Neural cell (in vitro differentiated cells): ENCODE measurements around the gene LHFPL4. TPM values are rescaled to one million over a fixed set of nuclear protein-coding genes. Genes with fewer than 3 reads are reported as not detected.
A peak's percentile ranks its signal among the peaks of the same experiment; 100 is the strongest.

Experiments
- H2AFZ ChIP-seq: fragments of 200-600, 300-800 bp; sonication (generic), shearing (Covaris generic); 2 replicates; pipeline ENCODE4 v1.6.0; 2014; ENCODE audit warnings: low read depth, mild to moderate bottlenecking, antibody characterized with exemption, low read length, moderate library complexity
- H3F3A ChIP-seq: fragments of 200-600 bp; shearing (Covaris generic); 2 replicates; pipeline ENCODE4 v1.6.1; 2016; ENCODE audit warnings: mild to moderate bottlenecking, moderate library complexity, mixed read lengths, antibody characterized with exemption, low read length; ENCODE audit not compliant: insufficient read depth, poor library complexity, severe bottlenecking
- H3K27ac ChIP-seq: fragments of 200-600, 300-800 bp; sonication (generic), shearing (Covaris generic); 2 replicates; pipeline ENCODE4 v1.5.1; 2014; ENCODE audit warnings: mild to moderate bottlenecking, low read length, moderate library complexity
- H3K27me3 ChIP-seq: fragments of 300-800, 200-600 bp; sonication (generic), shearing (Covaris generic); 2 replicates; pipeline ENCODE4 v1.6.0; 2014; ENCODE audit warnings: mild to moderate bottlenecking, low read depth, low read length, moderate library complexity; ENCODE audit not compliant: insufficient read depth
- H3K36me3 ChIP-seq: fragments of 300-800, 200-600 bp; sonication (generic), shearing (Covaris generic); 2 replicates; pipeline ENCODE4 v1.5.1; 2014; ENCODE audit warnings: mild to moderate bottlenecking, antibody characterized with exemption, low read length, moderate library complexity; ENCODE audit not compliant: insufficient read depth
- H3K4me2 ChIP-seq: fragments of 300-800, 200-600 bp; sonication (generic), shearing (Covaris generic); 2 replicates; pipeline ENCODE4 v1.6.0; 2014; ENCODE audit warnings: mild to moderate bottlenecking, low read length
- H3K4me3 ChIP-seq: fragments of 300-800, 200-600 bp; sonication (generic), shearing (Covaris generic); 2 replicates; pipeline ENCODE4 v1.5.1; 2014; ENCODE audit warnings: mild to moderate bottlenecking, low read length, moderate library complexity
- H3K79me2 ChIP-seq: fragments of 200-600 bp; shearing (Covaris generic); replicated peaks from 2 replicates; pipeline ENCODE4 v1.6.0; 2014; ENCODE audit warnings: mild to moderate bottlenecking, low read length, moderate library complexity; ENCODE audit not compliant: insufficient read depth
- H3K9ac ChIP-seq: fragments of 300-800, 200-600 bp; sonication (generic), shearing (Covaris generic); 2 replicates; pipeline ENCODE4 v1.6.1; 2016; ENCODE audit warnings: mild to moderate bottlenecking, low read length, mixed read lengths
- H3K9me2 ChIP-seq: fragments of 200-600 bp; shearing (Covaris generic); 2 replicates; pipeline ENCODE4 v1.6.1; 2016; ENCODE audit warnings: mild to moderate bottlenecking, low read length, mixed read lengths; ENCODE audit not compliant: insufficient read depth
- H3K9me3 ChIP-seq: fragments of 200-600, 300-800 bp; sonication (generic), shearing (Covaris generic); 2 replicates; pipeline ENCODE4 v1.6.1; 2016; ENCODE audit warnings: mild to moderate bottlenecking, mixed run types, low read length, moderate library complexity, mixed read lengths
- H4K20me1 ChIP-seq: fragments of 200-600 bp; shearing (Covaris generic); 2 replicates; pipeline ENCODE4 v1.6.1; 2016; ENCODE audit warnings: mild to moderate bottlenecking, mixed run types; ENCODE audit not compliant: insufficient read depth
- EP300 ChIP-seq: fragments of 450-650 bp; conservative IDR thresholded peaks from 2 replicates; pipeline ENCODE4 v1.6.1; 2014; ENCODE audit warnings: antibody characterized with exemption, mild to moderate bottlenecking, moderate library complexity; ENCODE audit not compliant: poor library complexity, severe bottlenecking
- EZH2 ChIP-seq: fragments of 200-600, 300-800 bp; shearing (Covaris generic), sonication (generic); IDR thresholded peaks from 2 replicates; pipeline ENCODE4 v1.6.1; 2014; ENCODE audit warnings: antibody characterized with exemption, low read length, borderline replicate concordance, mild to moderate bottlenecking; ENCODE audit not compliant: insufficient read depth, poor library complexity, severe bottlenecking
- MXI1 ChIP-seq: fragments of 450-650 bp; conservative IDR thresholded peaks from 2 replicates; pipeline ENCODE4 v1.6.1; 2014; ENCODE audit warnings: antibody characterized with exemption, mild to moderate bottlenecking; ENCODE audit not compliant: poor library complexity, severe bottlenecking
- POLR2AphosphoS5 ChIP-seq: IDR thresholded peaks from 2 replicates; pipeline ENCODE4 v1.6.1; 2012
- RAD21 ChIP-seq: fragments of 450-650 bp; conservative IDR thresholded peaks from 2 replicates; pipeline ENCODE4 v1.6.1; 2014; ENCODE audit warnings: antibody characterized with exemption, mild to moderate bottlenecking, moderate library complexity
- SMC3 ChIP-seq: fragments of 450-650 bp; conservative IDR thresholded peaks from 2 replicates; pipeline ENCODE4 v1.6.1; 2014; ENCODE audit warnings: antibody characterized with exemption, mild to moderate bottlenecking, moderate library complexity; ENCODE audit not compliant: poor library complexity
- TAF1 ChIP-seq: IDR thresholded peaks from 2 replicates; pipeline ENCODE4 v1.6.1; 2012; ENCODE audit warnings: low read depth
- polyA plus RNA-seq: library from polyadenylated mRNA; depleted of rRNA; stranded (reverse); fragments of >200 nt; gene quantifications from 2 replicates; pipeline ENCODE4 v1.2.3, GENCODE V29; 2014
- TF ChIP-seq, protein P1 (sequence below): fragments of 450-650 bp; IDR thresholded peaks from 2 replicates; pipeline ENCODE4 v1.5.1; 2014; ENCODE audit warnings: antibody characterized with exemption, mild to moderate bottlenecking, moderate library complexity; ENCODE audit not compliant: poor library complexity, severe bottlenecking
- TF ChIP-seq, protein P2 (sequence below): IDR thresholded peaks from 2 replicates; pipeline ENCODE4 v1.6.1; 2012; ENCODE audit warnings: borderline replicate concordance

Gene LHFPL4
- polyA plus RNA-seq, 1 donor from 2014 or later: 37.4 TPM

DNA sequence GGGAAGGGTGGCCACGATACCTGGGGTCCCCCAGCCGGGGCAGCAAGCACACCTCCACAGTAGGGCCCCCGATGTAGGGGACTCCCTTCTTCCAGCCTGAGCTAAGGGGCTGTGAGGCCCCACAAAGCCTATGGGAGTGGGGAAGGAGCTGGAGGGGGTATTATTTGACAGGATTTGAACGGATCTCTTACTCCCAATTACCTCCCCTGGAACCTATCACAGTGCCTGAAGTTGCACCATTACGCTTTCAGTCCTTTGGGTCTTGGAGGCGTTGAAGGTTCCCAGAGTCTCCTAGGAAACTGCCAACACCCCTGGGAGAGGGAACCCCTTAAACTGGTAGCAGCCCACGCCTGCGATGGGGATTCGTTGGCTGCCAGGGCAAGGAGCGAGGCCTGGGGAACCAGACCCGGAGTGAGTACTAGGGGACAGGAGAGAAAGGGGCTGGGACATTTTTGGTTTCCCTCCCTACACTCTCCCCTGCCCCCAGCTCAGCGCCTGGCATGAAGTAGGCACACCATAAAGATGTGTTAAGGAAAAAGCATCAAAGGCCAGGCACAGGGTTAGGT, 409 bp upstream of the LHFPL4 start:
- Histone ChIP-seq H3K27ac (no peak overlapping the region), H3K4me3 (peak overlapping the region; percentile 84), H3K9ac (peak overlapping the region; percentile 83), H3K36me3 (no peaks in the 10 kb centered on the region), H3K4me2 (peak overlapping the region; percentile 59), H3K9me2 (no peaks in the 10 kb centered on the region), H4K20me1 (peaks cover 4% of the 10 kb centered on the region), H3F3A (no peaks in the 10 kb centered on the region), H3K9me3 (no peaks in the 10 kb centered on the region), H3K27me3 (peaks cover 57% of the 10 kb centered on the region), H3K79me2 (no peaks in the 10 kb centered on the region), H2AFZ (peak overlapping the region; percentile 69)
- TF ChIP-seq, protein P1, sequence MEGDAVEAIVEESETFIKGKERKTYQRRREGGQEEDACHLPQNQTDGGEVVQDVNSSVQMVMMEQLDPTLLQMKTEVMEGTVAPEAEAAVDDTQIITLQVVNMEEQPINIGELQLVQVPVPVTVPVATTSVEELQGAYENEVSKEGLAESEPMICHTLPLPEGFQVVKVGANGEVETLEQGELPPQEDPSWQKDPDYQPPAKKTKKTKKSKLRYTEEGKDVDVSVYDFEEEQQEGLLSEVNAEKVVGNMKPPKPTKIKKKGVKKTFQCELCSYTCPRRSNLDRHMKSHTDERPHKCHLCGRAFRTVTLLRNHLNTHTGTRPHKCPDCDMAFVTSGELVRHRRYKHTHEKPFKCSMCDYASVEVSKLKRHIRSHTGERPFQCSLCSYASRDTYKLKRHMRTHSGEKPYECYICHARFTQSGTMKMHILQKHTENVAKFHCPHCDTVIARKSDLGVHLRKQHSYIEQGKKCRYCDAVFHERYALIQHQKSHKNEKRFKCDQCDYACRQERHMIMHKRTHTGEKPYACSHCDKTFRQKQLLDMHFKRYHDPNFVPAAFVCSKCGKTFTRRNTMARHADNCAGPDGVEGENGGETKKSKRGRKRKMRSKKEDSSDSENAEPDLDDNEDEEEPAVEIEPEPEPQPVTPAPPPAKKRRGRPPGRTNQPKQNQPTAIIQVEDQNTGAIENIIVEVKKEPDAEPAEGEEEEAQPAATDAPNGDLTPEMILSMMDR: no peak
- no peak for TF ChIP-seq TAF1
- no peak for TF ChIP-seq SMC3
- TF ChIP-seq EP300: no peak
- TF ChIP-seq RAD21: peak; percentile 7

DNA sequence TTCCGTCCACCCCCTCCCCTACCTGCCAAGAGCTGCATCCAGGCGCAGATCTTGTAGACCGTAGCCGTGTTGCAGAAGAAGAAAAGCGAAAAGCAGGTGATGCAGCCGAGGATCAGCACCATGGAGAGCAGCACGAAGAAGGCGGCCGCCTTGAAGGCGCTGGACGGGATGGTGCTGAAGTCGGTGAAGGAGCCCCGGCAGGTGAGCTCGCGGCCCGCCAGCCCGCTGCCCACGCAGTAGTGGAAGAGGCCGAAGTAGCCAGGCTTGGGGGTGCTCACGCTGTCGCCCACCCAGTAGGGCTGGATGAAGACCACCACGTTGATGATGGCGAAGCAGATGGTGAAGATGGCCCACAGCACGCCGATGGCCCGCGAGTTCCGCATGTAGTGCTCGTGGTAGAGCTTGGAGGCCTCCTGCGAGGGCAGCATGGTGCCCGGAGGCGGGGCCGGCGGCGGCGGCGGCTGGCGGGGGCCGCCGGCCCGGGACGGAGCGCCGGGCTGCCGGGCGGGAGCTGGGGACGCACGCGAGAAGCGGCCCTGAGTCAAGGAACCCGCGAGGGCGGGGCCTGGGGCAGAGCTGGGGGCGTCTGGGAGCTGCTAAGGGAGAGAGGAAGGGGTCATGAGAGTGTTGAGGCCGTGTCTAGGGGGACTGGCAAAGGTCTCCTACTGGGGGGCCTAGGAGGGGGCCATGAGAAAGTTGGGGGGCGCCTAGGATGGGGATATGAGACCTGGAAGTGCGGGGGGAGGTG, 1.2 kb downstream of the LHFPL4 start:
- H3K79me2 ChIP-seq: no peaks in the 10 kb centered on the region
- H3K4me2 ChIP-seq: peak overlapping the region; percentile 76
- peak; percentile 5 for TF ChIP-seq POLR2AphosphoS5
- TF ChIP-seq, protein P2, sequence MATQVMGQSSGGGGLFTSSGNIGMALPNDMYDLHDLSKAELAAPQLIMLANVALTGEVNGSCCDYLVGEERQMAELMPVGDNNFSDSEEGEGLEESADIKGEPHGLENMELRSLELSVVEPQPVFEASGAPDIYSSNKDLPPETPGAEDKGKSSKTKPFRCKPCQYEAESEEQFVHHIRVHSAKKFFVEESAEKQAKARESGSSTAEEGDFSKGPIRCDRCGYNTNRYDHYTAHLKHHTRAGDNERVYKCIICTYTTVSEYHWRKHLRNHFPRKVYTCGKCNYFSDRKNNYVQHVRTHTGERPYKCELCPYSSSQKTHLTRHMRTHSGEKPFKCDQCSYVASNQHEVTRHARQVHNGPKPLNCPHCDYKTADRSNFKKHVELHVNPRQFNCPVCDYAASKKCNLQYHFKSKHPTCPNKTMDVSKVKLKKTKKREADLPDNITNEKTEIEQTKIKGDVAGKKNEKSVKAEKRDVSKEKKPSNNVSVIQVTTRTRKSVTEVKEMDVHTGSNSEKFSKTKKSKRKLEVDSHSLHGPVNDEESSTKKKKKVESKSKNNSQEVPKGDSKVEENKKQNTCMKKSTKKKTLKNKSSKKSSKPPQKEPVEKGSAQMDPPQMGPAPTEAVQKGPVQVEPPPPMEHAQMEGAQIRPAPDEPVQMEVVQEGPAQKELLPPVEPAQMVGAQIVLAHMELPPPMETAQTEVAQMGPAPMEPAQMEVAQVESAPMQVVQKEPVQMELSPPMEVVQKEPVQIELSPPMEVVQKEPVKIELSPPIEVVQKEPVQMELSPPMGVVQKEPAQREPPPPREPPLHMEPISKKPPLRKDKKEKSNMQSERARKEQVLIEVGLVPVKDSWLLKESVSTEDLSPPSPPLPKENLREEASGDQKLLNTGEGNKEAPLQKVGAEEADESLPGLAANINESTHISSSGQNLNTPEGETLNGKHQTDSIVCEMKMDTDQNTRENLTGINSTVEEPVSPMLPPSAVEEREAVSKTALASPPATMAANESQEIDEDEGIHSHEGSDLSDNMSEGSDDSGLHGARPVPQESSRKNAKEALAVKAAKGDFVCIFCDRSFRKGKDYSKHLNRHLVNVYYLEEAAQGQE: peak; percentile 95
- TF ChIP-seq MXI1: peak; percentile 86
- TF ChIP-seq EP300: no peak
- no peak for TF ChIP-seq TAF1
- TF ChIP-seq EZH2: no peak
- peaks cover 47% of the 10 kb centered on the region for H3K27me3 ChIP-seq
- H3K4me3 ChIP-seq: peak overlapping the region; percentile 84
- H3K27ac ChIP-seq: no peak overlapping the region
- H3K9ac ChIP-seq: peak overlapping the region; percentile 83
- no peaks in the 10 kb centered on the region for H3K36me3 ChIP-seq
- no peaks in the 10 kb centered on the region for H3K9me3 ChIP-seq
- H4K20me1 ChIP-seq: peaks cover 4% of the 10 kb centered on the region
- no peaks in the 10 kb centered on the region for H3F3A ChIP-seq
- no peak overlapping the region for H2AFZ ChIP-seq
- H3K9me2 ChIP-seq: no peaks in the 10 kb centered on the region
